Prostate gland (tissue), 2 donors: Measurements from ENCODE around the gene TIMM10. TPM values are rescaled to one million over a fixed set of nuclear protein-coding genes. Genes with fewer than 3 reads are reported as not detected.

Source experiments
- DNase-seq: peaks from one replicate; pipeline ENCODE4 v3.0.0-alpha.2; 2019; ENCODE audit warnings: low spot score
- H3K27ac ChIP-seq, 2 donors: fragments of 200-600 bp; sonication (generic); 2 replicates each; pipeline ENCODE4 v1.5.1; 2017 to 2019
- H3K27me3 ChIP-seq: fragments of 200-600 bp; sonication (generic); replicated peaks from 2 replicates; pipeline ENCODE4 v1.5.1; 2019; ENCODE audit not compliant: insufficient read depth
- H3K36me3 ChIP-seq, 2 donors: fragments of 200-600 bp; sonication (generic); 1 replicate in 1 of 2; 2 replicates in 1 of 2; pipeline versions ENCODE4 v1.5.1 to v1.8.1; 2017 to 2019
- H3K4me1 ChIP-seq: fragments of 200-600 bp; sonication (generic); replicated peaks from 2 replicates; pipeline ENCODE4 v1.5.1; 2019
- H3K4me3 ChIP-seq, 2 donors: fragments of 200-600 bp; sonication (generic); 2 replicates each; pipeline ENCODE4 v1.5.1; 2017 to 2019
- H3K9me3 ChIP-seq: fragments of 200-600 bp; sonication (generic); 2 replicates; pipeline ENCODE4 v1.5.1; 2017
- CTCF ChIP-seq, 4 experiments: fragments of 200-600 bp in 2 of 4; fragments of 450-650 bp in 2 of 4; sonication (generic) in 2 of 4; IDR thresholded peaks; 1 replicate in 3 of 4; 2 replicates in 1 of 4; pipeline ENCODE4 v1.5.1; 2016 to 2019; ENCODE audit warnings: antibody characterized with exemption in 4 of 4, mild to moderate bottlenecking in 2 of 4, moderate library complexity in 2 of 4
- POLR2A ChIP-seq: fragments of 450-650 bp; IDR thresholded peaks from one replicate; pipeline ENCODE4 v1.6.1; 2016; ENCODE audit warnings: antibody characterized with exemption, mild to moderate bottlenecking
- POLR2AphosphoS5 ChIP-seq: sonication (generic); formaldehyde crosslinking; IDR thresholded peaks from one replicate; pipeline ENCODE4 v1.6.1; 2017; ENCODE audit warnings: antibody characterized with exemption
- WGBS: methylation state at CpG from one replicate; pipeline ENCODE4 v1.1.5; 2018; 5-methylcytosine and 5-hydroxymethylcytosine counted together
- intact Hi-C: fragments of 100-400 bp; cut with DNase I; formaldehyde crosslinking; loops from one replicate; pipeline ENCODE4 v1.14.2; 2022
- total RNA-seq, 2 donors: library from RNA; depleted of rRNA; stranded (reverse); fragments of >200 nt; gene quantifications; one replicate each; pipeline ENCODE4 v1.1.0, GENCODE V29; 2016

TIMM10 gene
- total RNA-seq, 2 donors from 2014 or later = 35.2 to 44.3 TPM

GRCh38 chr11:57567515-57568329 is 37.2 kb upstream of the TIMM10 start, which contains the start of gene UBE2L6:
TSS of gene UBE2L6 (minus strand) at chr11:57567672. CDS start at chr11:57567611, 61 bp downstream.
- Histone ChIP-seq H3K27me3 (no peaks in the 10 kb centered on the region), H3K4me3 (peak within 1 kb of the TSS; percentile 60 to 81), H3K27ac (peak within 1 kb of the TSS; percentile 83 to 85), H3K36me3 (no peaks in the 10 kb centered on the region), H3K9me3 (no peaks in the 10 kb centered on the region), H3K4me1 (peaks cover 4% of the 10 kb centered on the region)
- whole genome bisulfite sequencing = under 1% methylated on average over 52 of the region's 92 CpGs
- peak; percentile 70 for DNase-seq
- intact Hi-C loops = loop anchor here (2.0 kb wide), 2 partner anchors 31 to 73 kb away; no protein-coding TSS in a partner anchor
- TF ChIP-seq CTCF (IDR thresholded peaks at IDR 0.05) (peak in 2 of 4 experiments; percentile 83 to 89), POLR2AphosphoS5 (no peak)

GRCh38 chr11:57566905-57567514 is 36.5 kb upstream of the TIMM10 start:
- peaks cover 4% of the 10 kb centered on the region for H3K4me1 ChIP-seq
- H3K27me3 ChIP-seq = no peaks in the 10 kb centered on the region
- H3K36me3 ChIP-seq = no peaks in the 10 kb centered on the region
- no peak for TF ChIP-seq POLR2AphosphoS5
- TF ChIP-seq POLR2A = no peak
- no peak for TF ChIP-seq CTCF (IDR thresholded peaks at IDR 0.05)
- H3K9me3 ChIP-seq = no peaks in the 10 kb centered on the region
- WGBS = 4% methylated on average over 15 of the region's 15 CpGs
- peak overlapping the region; percentile 60 to 81 for H3K4me3 ChIP-seq
- H3K27ac ChIP-seq = peak overlapping the region; percentile 83 to 85
- intact Hi-C loops = no loop called here
- no peak for DNase-seq

- intact Hi-C loops = no loop called here
- Histone ChIP-seq H3K4me1 (peaks cover 4% of the 10 kb centered on the region), H3K4me3 (peak overlapping the region in 1 of 2 donors; percentile 81), H3K9me3 (no peaks in the 10 kb centered on the region), H3K27ac (peak overlapping the region; percentile 83 to 85), H3K27me3 (no peaks in the 10 kb centered on the region), H3K36me3 (no peaks in the 10 kb centered on the region)
- DNase-seq = peak; percentile 67
- TF ChIP-seq CTCF (IDR thresholded peaks at IDR 0.05) (no peak), POLR2AphosphoS5 (peak; percentile 96)
- WGBS = 33% methylated on average over 4 of the region's 4 CpGs
These were observed 35.7 kb upstream of the TIMM10 start for GRCh38 chr11:57566005-57566904.

- Histone ChIP-seq H3K4me3 (no peak overlapping the region), H3K36me3 (no peaks in the 10 kb centered on the region), H3K4me1 (peaks cover 4% of the 10 kb centered on the region), H3K27ac (no peak overlapping the region), H3K9me3 (no peaks in the 10 kb centered on the region), H3K27me3 (no peaks in the 10 kb centered on the region)
- TF ChIP-seq POLR2AphosphoS5 (no peak), POLR2A (no peak), CTCF (IDR thresholded peaks at IDR 0.05) (no peak)
- no peak for DNase-seq
- 25% methylated on average over 4 of the region's 4 CpGs for WGBS
- intact Hi-C loops = no loop called here
These were observed 32.0 kb upstream of the TIMM10 start for GRCh38 chr11:57562596-57562995.
